Natural killer cell (primary cell): ENCODE results near the gene FAM162B. TPM values are rescaled to one million over a fixed set of nuclear protein-coding genes. Genes with fewer than 3 reads are reported as not detected.

Experiments used
- total RNA-seq, 4 donors: library from RNA; stranded (reverse); fragments of 120-200 nt in 1 of 4; gene quantifications; one replicate each; pipeline versions ENCODE4 v1.2.3 to v1.2.4, GENCODE V29; 2013 to 2022

Gene FAM162B
- total RNA-seq, 3 donors from 2014 or later (not counting 1 experiment from before 2014, with no cell fraction given): not detected

Other genes starting within 250 kb of the FAM162B start
- gene TRAPPC3L, start 220.0 kb downstream of the FAM162B start, total RNA-seq: under 1 TPM in 1 of 3 donors, not detected in 2; 0.66 TPM
- not detected for gene CALHM4, start 212.0 kb downstream of the FAM162B start, total RNA-seq
- gene RWDD1, start 194.2 kb downstream of the FAM162B start, total RNA-seq: 10 to 100 TPM; 47.0 to 48.9 (median 47.1) TPM
- gene RSPH4A, start 149.2 kb downstream of the FAM162B start, total RNA-seq: 1 to 10 TPM in 1 of 3 donors, under 1 TPM in 2; 0.64 to 1.0 (median 0.95) TPM
- 10 to 100 TPM; 16.4 to 20.0 (median 19.4) TPM for gene ZUP1, start 97.0 kb downstream of the FAM162B start, total RNA-seq
- 10 to 100 TPM; 28.6 to 31.4 (median 29.1) TPM for gene KPNA5, start 84.5 kb downstream of the FAM162B start, total RNA-seq
- not detected for gene GPRC6A, start 63.4 kb upstream of the FAM162B start, total RNA-seq
- gene RFX6, start 111.5 kb upstream of the FAM162B start, total RNA-seq: not detected